ENCODE data around the gene TRIM22.

GRCh38 chr11:5663511-5663910, 26.1 kb upstream of the TRIM22 start:
- TF ChIP-seq POLR2A (IDR thresholded peaks at IDR 0.05) (no peak), CTCF (IDR thresholded peaks at IDR 0.05) (no peak)

Data from vagina (tissue), 2 donors.